Tibial nerve (tissue), 4 donors: Measurements from ENCODE around the gene UBXN10.

Source experiments
- EP300 ChIP-seq, 2 donors: sonication (generic); formaldehyde crosslinking; IDR thresholded peaks; one replicate each; pipeline ENCODE4 v1.6.1; 2017; ENCODE audit warnings: antibody characterized with exemption in 2 of 2, mild to moderate bottlenecking in 1 of 2
- POLR2A ChIP-seq, 2 donors: fragments of 450-650 bp; IDR thresholded peaks; one replicate each; pipeline ENCODE4 v1.6.1; 2017; ENCODE audit warnings: antibody characterized with exemption in 2 of 2, mild to moderate bottlenecking in 2 of 2, moderate library complexity in 2 of 2
- TF ChIP-seq, protein P1 (sequence below), 5 experiments: fragments of 200-600 bp in 3 of 5; fragments of 450-650 bp in 2 of 5; sonication (generic) in 3 of 5; IDR thresholded peaks; one replicate each; pipeline ENCODE4 v1.5.1; 2016 to 2019; ENCODE audit warnings: antibody characterized with exemption in 5 of 5, mild to moderate bottlenecking in 3 of 5, moderate library complexity in 2 of 5

DNA sequence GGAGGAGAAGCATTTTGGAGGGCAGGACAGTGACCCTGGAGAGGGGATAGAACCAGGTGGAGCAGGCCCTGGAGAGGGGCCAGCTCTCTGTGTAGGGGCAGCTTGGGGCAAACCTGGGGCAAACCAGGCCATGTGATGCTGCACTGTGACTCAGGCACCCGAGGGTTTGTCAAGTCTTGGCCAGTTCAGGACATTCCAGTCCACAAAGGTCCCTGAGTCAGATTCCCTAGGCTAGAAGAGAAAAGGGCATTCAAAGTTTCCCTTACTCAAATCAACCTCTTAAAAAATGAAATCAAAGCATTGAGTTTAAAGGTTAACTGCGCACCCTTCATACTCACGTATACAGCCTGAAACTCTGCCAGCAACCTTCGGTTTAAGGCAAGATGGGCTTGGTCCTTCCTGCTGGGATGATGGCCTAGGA lies 25.6 kb downstream of the UBXN10 start:
- TF ChIP-seq, protein P1, sequence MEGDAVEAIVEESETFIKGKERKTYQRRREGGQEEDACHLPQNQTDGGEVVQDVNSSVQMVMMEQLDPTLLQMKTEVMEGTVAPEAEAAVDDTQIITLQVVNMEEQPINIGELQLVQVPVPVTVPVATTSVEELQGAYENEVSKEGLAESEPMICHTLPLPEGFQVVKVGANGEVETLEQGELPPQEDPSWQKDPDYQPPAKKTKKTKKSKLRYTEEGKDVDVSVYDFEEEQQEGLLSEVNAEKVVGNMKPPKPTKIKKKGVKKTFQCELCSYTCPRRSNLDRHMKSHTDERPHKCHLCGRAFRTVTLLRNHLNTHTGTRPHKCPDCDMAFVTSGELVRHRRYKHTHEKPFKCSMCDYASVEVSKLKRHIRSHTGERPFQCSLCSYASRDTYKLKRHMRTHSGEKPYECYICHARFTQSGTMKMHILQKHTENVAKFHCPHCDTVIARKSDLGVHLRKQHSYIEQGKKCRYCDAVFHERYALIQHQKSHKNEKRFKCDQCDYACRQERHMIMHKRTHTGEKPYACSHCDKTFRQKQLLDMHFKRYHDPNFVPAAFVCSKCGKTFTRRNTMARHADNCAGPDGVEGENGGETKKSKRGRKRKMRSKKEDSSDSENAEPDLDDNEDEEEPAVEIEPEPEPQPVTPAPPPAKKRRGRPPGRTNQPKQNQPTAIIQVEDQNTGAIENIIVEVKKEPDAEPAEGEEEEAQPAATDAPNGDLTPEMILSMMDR (IDR thresholded peaks at IDR 0.05): no peak
- TF ChIP-seq POLR2A (IDR thresholded peaks at IDR 0.05) (no peak), EP300 (IDR thresholded peaks at IDR 0.05) (no peak)
